Neutrophil (primary cell): ENCODE measurements around the gene LRP11.

Experiments
- H3K27ac ChIP-seq: fragments of 200-600 bp; sonication (generic); 2 replicates; pipeline ENCODE4 v1.5.1; 2016; ENCODE audit warnings: mild to moderate bottlenecking, moderate library complexity
- H3K27me3 ChIP-seq: fragments of 200-600 bp; sonication (generic); 2 replicates; pipeline ENCODE4 v1.6.0; 2016; ENCODE audit warnings: mild to moderate bottlenecking
- H3K36me3 ChIP-seq: fragments of 200-600 bp; sonication (generic); 2 replicates; pipeline ENCODE4 v1.5.1; 2017
- H3K4me1 ChIP-seq, 2 experiments: fragments of 200-600 bp in 1 of 2; sonication (generic) in 1 of 2; 1 replicate in 1 of 2; 2 replicates in 1 of 2; pipeline versions ENCODE4 v1.5.1 to v1.6.1; 2013 to 2016; ENCODE audit warnings: low read depth in 1 of 2, low read length in 1 of 2, mild to moderate bottlenecking in 1 of 2, moderate library complexity in 1 of 2; ENCODE audit not compliant: control insufficient read depth in 1 of 2, insufficient read depth in 1 of 2
- H3K4me3 ChIP-seq, 2 experiments: fragments of 200-600 bp in 1 of 2; sonication (generic) in 1 of 2; 1 replicate in 1 of 2; 2 replicates in 1 of 2; pipeline ENCODE4 v1.5.1; 2013 to 2016; ENCODE audit warnings: low read depth in 1 of 2, low read length in 1 of 2, mild to moderate bottlenecking in 1 of 2, moderate library complexity in 1 of 2
- H3K9me3 ChIP-seq: fragments of 200-600 bp; sonication (generic); 2 replicates; pipeline ENCODE4 v1.5.1; 2016
- TF ChIP-seq, protein P1 (sequence below): fragments of 200-600 bp; sonication (generic); IDR thresholded peaks from 2 replicates; pipeline ENCODE4 v1.5.1; 2016; ENCODE audit warnings: antibody characterized with exemption

The LRP11 gene

DNA sequence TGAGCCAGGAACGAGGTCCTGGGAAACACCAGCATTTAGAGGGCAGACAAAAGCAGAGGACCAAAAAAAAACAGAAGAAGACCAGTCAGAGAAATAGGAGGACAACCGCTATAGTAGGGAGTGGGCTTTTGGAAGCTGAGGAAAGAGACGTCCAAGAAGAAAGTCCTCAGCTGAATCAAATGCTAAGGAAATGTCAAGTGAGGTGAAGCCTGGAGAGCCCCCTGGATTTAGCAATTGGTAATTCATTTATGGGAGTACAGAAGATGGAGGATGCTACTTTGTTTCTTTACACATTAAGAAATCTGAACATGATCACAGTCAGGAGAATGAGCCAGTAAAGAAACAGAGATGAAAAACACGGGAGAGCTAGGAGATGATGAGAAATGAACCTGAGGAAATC, 41.1 kb downstream of the LRP11 start:
- no peaks in the 10 kb centered on the region for H3K4me1 ChIP-seq
- H3K36me3 ChIP-seq: no peaks in the 10 kb centered on the region
- no peak overlapping the region for H3K4me3 ChIP-seq
- TF ChIP-seq, protein P1, sequence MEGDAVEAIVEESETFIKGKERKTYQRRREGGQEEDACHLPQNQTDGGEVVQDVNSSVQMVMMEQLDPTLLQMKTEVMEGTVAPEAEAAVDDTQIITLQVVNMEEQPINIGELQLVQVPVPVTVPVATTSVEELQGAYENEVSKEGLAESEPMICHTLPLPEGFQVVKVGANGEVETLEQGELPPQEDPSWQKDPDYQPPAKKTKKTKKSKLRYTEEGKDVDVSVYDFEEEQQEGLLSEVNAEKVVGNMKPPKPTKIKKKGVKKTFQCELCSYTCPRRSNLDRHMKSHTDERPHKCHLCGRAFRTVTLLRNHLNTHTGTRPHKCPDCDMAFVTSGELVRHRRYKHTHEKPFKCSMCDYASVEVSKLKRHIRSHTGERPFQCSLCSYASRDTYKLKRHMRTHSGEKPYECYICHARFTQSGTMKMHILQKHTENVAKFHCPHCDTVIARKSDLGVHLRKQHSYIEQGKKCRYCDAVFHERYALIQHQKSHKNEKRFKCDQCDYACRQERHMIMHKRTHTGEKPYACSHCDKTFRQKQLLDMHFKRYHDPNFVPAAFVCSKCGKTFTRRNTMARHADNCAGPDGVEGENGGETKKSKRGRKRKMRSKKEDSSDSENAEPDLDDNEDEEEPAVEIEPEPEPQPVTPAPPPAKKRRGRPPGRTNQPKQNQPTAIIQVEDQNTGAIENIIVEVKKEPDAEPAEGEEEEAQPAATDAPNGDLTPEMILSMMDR: no peak
- no peaks in the 10 kb centered on the region for H3K9me3 ChIP-seq
- H3K27ac ChIP-seq: no peak overlapping the region
- no peaks in the 10 kb centered on the region for H3K27me3 ChIP-seq

GRCh38 chr6:149821492-149821891, 42.7 kb downstream of the LRP11 start:
- TF ChIP-seq, protein P1: no peak

DNA sequence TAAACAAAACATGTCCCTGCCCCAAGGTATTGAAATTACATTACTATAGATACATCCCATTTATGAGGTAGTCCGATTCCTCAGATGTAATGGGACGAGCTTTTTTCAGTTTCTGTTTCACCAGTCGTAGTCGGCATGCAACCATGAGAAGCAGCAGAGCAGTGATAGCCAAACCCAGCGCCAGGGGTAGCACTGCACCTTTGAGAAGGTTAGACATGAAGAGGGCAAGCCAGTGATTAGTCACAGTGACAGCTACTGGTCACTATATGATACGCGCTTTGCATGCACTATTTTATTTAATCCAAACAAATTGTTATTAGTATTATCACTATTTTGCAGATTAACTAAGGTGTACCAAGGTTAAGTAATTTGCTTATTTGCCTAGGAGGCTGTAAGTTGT, 43.7 kb downstream of the LRP11 start:
- TF ChIP-seq, protein P1: no peak
- Histone ChIP-seq H3K4me3 (no peak overlapping the region), H3K36me3 (no peaks in the 10 kb centered on the region)

More at GRCh38 chr6:149821492-149821891, 42.7 kb downstream of the LRP11 start:
- Histone ChIP-seq H3K27me3 (no peaks in the 10 kb centered on the region), H3K4me3 (no peak overlapping the region), H3K9me3 (no peaks in the 10 kb centered on the region), H3K36me3 (no peaks in the 10 kb centered on the region), H3K4me1 (no peaks in the 10 kb centered on the region), H3K27ac (no peak overlapping the region)

DNA sequence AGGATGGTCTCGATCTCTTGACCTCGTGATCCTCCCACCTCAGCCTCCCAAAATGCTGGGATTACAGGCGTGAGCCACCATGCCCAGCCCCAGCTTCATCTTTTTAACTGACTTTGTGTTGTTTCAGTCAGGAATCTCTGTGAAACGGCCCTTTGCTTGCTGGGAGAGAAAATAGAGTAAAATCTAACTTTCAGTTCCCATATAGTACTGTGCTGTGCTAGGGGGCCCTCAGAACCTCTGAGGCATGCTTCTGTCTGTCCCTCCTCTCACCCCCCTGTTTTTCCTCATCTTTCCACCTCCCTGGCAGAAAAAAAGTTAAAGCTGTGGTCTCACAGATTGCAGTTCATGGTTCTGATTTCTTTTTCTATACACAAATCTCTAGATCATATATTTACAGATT, 48.4 kb downstream of the LRP11 start:
- TF ChIP-seq, protein P1: no peak
- no peak overlapping the region for H3K27ac ChIP-seq
- H3K4me1 ChIP-seq: no peaks in the 10 kb centered on the region
- no peaks in the 10 kb centered on the region for H3K9me3 ChIP-seq
- H3K27me3 ChIP-seq: no peaks in the 10 kb centered on the region
- peaks cover 42% of the 10 kb centered on the region for H3K36me3 ChIP-seq
- H3K4me3 ChIP-seq: no peak overlapping the region

More for the DNA sequence above, 43.7 kb downstream of the LRP11 start:
- Histone ChIP-seq H3K9me3 (no peaks in the 10 kb centered on the region), H3K27ac (no peak overlapping the region), H3K4me1 (no peaks in the 10 kb centered on the region), H3K27me3 (no peaks in the 10 kb centered on the region)

- H3K27ac ChIP-seq: no peak overlapping the region
- no peaks in the 10 kb centered on the region for H3K9me3 ChIP-seq
- peaks cover 52% of the 10 kb centered on the region for H3K36me3 ChIP-seq
- no peaks in the 10 kb centered on the region for H3K4me1 ChIP-seq
- TF ChIP-seq, protein P1: no peak
- H3K27me3 ChIP-seq: no peaks in the 10 kb centered on the region
- H3K4me3 ChIP-seq: no peak overlapping the region
These were observed 50.8 kb downstream of the LRP11 start for GRCh38 chr6:149813351-149813750.

DNA sequence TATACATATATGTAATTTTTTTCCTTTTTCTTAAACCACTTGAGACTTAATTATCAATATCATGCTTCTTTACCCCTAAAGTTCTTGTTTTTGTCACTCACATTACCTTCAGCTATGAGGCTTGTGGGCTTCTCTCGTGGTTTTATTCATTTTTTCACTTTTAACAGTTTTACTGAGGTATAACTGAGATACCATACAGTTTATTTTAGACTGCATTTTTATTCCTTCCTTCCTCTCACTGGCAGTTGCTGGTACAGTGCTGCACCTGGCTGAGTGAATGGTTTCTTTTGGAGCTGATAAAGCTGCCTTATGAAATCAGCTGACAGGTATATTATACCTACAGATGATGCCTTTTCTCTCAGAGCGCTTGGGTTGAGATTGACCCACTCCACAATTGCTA, 54.4 kb downstream of the LRP11 start:
- no peak overlapping the region for H3K4me3 ChIP-seq
- no peak overlapping the region for H3K27ac ChIP-seq

More for the DNA sequence above, 54.4 kb downstream of the LRP11 start:
- Histone ChIP-seq H3K4me1 (no peaks in the 10 kb centered on the region), H3K27me3 (no peaks in the 10 kb centered on the region), H3K36me3 (peaks cover 68% of the 10 kb centered on the region), H3K9me3 (no peaks in the 10 kb centered on the region)
- TF ChIP-seq, protein P1: no peak
